Esophagus muscularis mucosa (tissue), 3 donors: ENCODE results near the gene ADCK1.

ENCODE experiments used
- CTCF ChIP-seq, 3 experiments: fragments of 200-600 bp in 2 of 3; fragments of 450-650 bp in 1 of 3; sonication (generic) in 2 of 3; IDR thresholded peaks; one replicate each; pipeline ENCODE4 v1.5.1; 2017 to 2019; ENCODE audit warnings: antibody characterized with exemption in 3 of 3, mild to moderate bottlenecking in 2 of 3, moderate library complexity in 1 of 3
- POLR2A ChIP-seq: fragments of 450-650 bp; IDR thresholded peaks from one replicate; pipeline ENCODE4 v1.6.1; 2017; ENCODE audit warnings: antibody characterized with exemption, moderate library complexity, mild to moderate bottlenecking, low read depth
- POLR2AphosphoS5 ChIP-seq, 2 donors: sonication (generic); formaldehyde crosslinking; IDR thresholded peaks; one replicate each; pipeline ENCODE4 v1.6.1; 2017; ENCODE audit warnings: antibody characterized with exemption in 2 of 2

- TF ChIP-seq CTCF (IDR thresholded peaks at IDR 0.05) = no peak
- TF ChIP-seq POLR2A = no peak
- TF ChIP-seq POLR2AphosphoS5 (IDR thresholded peaks at IDR 0.05) = no peak
These were observed 23.5 kb downstream of the ADCK1 start for GRCh38 chr14:77823378-77823777.
